GM20000 (cell line): ENCODE measurements around the gene ZNF831.

Experiments used
- DNase-seq: peaks from one replicate; pipeline ENCODE4 v3.0.0; 2012; ENCODE audit warnings: low spot score
- TF ChIP-seq, protein P1 (sequence below): IDR thresholded peaks from 2 replicates; pipeline ENCODE4 v1.5.1; 2012; ENCODE audit warnings: mild to moderate bottlenecking, control low read depth; ENCODE audit errors: extremely low read depth, missing control alignments

ZNF831 gene

DNA sequence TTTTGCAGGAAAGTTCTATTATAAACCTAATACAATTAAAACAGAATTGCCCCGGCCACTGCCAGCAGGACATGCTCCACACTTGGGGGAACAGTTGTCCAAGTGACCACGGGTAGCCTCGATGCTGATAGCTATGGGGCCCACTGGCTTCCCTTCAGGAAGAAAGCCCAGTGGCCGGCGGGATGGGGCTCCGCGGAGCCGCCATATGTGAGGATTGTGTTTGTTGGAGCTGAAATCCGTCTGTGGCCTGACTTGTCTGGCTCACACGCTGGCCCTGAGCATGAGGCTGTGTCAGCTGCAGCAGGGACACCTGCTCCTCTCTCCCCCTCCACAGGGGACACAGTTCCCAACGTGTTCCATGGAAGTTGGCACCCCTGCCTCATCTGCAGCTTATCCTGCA is 46.6 kb downstream of the ZNF831 start:
- no peak for DNase-seq
- TF ChIP-seq, protein P1, sequence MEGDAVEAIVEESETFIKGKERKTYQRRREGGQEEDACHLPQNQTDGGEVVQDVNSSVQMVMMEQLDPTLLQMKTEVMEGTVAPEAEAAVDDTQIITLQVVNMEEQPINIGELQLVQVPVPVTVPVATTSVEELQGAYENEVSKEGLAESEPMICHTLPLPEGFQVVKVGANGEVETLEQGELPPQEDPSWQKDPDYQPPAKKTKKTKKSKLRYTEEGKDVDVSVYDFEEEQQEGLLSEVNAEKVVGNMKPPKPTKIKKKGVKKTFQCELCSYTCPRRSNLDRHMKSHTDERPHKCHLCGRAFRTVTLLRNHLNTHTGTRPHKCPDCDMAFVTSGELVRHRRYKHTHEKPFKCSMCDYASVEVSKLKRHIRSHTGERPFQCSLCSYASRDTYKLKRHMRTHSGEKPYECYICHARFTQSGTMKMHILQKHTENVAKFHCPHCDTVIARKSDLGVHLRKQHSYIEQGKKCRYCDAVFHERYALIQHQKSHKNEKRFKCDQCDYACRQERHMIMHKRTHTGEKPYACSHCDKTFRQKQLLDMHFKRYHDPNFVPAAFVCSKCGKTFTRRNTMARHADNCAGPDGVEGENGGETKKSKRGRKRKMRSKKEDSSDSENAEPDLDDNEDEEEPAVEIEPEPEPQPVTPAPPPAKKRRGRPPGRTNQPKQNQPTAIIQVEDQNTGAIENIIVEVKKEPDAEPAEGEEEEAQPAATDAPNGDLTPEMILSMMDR, result no peak

DNA sequence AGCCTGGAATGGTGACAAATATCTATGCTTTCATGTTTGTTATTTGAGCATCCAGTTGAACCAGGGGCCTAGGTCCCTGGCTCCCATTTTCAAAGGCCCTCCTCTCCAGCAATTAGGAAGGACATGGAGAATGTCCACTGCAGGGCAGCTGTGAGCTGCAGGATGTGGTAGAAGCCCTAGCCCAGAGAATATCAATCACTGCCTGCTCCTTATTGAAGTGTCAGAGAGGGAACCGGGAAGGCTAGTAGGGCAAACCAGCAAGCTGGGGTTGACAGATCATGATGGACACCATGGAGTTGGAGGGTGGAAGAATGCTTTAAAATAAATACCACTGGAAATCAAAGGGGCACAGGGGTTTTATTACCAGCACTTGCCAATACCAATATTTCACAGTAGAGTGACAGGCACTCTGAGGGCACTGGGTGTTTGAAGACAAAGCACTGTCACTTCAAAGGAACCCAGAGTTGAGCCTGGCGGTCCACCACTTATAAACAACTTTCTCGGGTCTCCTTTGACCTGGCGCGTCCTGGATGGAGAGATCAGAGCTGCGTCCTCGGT is 47.7 kb downstream of the ZNF831 start:
- DNase-seq, result no peak
- TF ChIP-seq, protein P1, result no peak

DNA sequence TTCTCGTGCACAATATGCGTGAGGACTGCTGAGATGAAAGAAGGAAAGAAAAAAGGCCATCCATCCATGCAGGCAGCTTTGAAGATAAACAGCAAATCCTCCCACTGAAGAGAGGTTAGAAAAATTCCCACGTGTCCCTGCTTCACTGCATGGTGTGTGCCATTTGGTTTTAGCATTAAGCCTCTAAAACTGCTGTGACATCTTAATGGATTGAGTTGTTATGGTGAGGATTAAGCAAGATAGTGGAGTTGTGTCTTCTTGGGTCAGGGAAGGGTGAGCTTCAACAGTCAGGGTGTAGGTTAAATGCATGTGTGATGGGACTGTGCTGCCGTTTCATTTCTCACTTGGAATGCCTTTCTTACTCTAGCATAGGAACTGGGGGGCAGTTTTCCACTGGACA is 50.5 kb downstream of the ZNF831 start:
- TF ChIP-seq, protein P1, result no peak
- no peak for DNase-seq

DNA sequence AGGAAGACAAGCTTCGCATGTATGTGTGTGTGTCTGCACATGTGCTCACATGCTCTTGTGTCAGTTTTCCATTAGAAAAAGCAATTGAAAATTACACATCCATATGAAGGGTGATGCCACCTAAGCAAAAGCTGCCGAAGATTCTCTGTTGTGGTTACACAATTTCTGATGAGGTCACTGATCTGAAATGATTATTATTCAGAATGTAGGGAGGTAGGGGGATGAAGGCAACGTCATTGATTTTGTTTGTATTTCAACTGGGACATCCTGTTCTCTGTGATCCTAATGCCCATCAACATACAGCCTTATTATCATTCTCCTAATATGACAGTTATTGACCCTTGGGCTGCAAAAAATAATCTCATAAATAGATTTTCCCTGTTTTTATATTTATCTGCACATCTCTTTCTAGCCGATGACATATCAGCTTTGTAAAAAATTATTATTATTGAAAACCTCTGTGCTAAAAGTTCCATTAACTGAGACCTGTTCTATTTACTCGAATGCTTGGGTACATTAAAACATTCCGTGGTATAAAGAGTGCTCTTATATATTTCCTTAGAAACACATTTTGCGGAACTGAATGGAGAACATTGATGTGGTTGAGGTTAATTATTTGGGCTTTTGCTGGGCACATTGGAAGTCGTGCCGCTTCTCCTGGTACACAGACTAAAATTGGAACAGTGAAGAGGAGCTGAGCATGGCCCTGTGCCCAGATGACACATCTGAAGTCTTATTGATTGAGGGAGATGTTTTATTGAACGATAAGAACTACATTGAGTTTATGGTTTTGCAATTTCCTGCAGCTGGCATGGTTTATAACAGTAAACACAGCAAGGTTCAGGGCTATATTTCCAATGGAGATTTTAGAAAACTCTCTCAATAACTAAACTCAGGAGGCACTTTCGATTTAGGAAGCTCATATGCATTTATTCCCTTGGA is 51.3 kb downstream of the ZNF831 start:
- TF ChIP-seq, protein P1, result no peak

DNA sequence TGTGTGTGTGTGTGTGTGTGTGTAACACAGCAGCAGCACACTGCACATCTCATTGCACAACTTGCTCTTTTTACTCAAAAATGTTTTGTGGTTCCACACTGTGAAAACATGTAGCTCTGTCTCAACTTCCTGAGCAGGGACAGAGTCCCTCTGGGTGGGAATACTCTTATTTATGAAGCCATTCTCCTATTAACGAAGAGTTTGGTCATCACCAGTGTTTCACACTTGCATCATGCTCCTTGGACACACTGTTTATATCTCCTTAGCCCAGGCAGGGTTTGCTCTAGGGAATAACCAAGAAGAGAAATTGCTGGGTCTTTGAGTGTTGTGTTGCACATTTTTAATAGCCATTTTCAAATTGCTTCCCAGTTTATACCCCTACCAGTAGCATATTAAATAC is 53.6 kb downstream of the ZNF831 start:
- no peak for DNase-seq
- TF ChIP-seq, protein P1, result no peak

More for the DNA sequence above, 51.3 kb downstream of the ZNF831 start:
- no peak for DNase-seq

- TF ChIP-seq, protein P1, result no peak
- no peak for DNase-seq
Measured at GRCh38 chr20:59217794-59218280, 54.2 kb downstream of the ZNF831 start.

- TF ChIP-seq, protein P1, result no peak
- no peak for DNase-seq
Measured at GRCh38 chr20:59219211-59219610, 55.6 kb downstream of the ZNF831 start.
